GM10266 (cell line): ENCODE data around the gene PARS2.

Experiments used
- DNase-seq: peaks from one replicate; pipeline ENCODE4 v3.0.0; 2012; ENCODE audit errors: extremely low spot score
- TF ChIP-seq, protein P1 (sequence below): IDR thresholded peaks from 2 replicates; pipeline ENCODE4 v1.5.1; 2012; ENCODE audit warnings: mild to moderate bottlenecking, low read depth; ENCODE audit not compliant: control insufficient read depth, insufficient read depth; ENCODE audit errors: missing control alignments

Gene PARS2

DNA sequence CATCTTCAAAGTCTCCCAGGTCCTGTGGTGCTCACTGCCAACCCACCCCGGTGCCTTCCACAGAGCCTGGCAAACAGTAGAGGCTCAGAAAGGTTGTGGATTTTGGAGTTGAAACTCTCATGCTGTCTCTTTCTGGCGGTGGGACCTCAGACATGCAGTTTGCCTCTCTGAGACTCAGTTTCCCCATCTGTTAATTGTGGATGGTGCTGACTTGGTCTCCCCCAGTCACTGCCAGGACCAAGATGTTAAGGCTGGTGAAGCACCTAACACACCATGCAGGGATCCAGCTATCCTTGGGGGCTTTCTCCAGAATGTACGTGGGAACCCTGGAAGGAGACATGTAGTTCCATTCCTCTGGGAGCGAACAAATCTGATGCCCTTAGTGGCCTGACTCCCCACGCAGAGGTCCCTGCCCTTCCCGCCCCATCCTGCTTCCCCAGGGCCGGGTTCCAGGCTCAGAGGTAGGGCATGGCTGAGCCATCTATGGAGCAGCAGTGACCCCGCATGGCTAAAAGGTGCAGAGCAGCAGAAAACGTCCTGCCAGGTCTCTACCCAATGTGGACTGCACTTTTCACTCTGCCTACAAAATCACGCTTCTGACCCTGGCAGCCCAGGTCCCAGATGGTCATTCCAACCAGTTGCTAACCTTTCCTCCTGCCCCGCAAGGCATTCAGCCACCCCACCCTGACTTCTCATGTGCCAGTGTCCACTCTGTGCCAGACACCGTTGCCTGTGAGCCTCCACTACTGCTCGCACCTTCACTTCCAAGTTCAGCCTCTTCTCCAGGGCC is 46.0 kb upstream of the PARS2 start:
- peak; percentile 85 for DNase-seq

DNA sequence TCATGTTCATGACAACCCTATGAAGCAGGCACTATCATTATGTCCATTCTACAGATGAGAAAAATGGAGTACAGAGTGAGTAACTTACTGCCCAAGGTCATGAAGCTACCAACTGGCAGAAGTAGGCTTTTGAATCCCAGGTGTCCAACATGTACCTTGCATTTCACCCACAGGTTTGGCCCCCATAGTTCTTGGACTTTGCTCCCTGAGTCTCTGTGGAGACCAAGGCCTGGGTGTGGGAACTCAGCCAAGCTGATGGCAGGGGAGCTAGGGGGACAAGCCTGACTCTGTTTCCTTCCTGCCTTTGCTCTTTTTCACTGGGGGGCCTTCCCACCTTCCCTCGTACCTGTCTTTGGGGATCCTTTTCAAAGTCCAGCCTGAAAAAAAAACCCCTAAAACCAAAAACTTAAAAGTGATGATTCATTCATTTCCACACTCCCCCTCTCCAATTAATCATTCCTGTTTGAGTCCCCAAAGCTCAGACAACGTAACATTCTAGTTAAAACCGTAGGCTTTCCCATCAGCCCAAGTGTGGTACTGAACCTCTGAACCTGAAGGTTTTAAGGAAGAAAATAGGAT is 45.3 kb upstream of the PARS2 start:
- DNase-seq: no peak
- TF ChIP-seq, protein P1, sequence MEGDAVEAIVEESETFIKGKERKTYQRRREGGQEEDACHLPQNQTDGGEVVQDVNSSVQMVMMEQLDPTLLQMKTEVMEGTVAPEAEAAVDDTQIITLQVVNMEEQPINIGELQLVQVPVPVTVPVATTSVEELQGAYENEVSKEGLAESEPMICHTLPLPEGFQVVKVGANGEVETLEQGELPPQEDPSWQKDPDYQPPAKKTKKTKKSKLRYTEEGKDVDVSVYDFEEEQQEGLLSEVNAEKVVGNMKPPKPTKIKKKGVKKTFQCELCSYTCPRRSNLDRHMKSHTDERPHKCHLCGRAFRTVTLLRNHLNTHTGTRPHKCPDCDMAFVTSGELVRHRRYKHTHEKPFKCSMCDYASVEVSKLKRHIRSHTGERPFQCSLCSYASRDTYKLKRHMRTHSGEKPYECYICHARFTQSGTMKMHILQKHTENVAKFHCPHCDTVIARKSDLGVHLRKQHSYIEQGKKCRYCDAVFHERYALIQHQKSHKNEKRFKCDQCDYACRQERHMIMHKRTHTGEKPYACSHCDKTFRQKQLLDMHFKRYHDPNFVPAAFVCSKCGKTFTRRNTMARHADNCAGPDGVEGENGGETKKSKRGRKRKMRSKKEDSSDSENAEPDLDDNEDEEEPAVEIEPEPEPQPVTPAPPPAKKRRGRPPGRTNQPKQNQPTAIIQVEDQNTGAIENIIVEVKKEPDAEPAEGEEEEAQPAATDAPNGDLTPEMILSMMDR: no peak

More for the DNA sequence above, 46.0 kb upstream of the PARS2 start:
- TF ChIP-seq, protein P1: peak; percentile 91

DNA sequence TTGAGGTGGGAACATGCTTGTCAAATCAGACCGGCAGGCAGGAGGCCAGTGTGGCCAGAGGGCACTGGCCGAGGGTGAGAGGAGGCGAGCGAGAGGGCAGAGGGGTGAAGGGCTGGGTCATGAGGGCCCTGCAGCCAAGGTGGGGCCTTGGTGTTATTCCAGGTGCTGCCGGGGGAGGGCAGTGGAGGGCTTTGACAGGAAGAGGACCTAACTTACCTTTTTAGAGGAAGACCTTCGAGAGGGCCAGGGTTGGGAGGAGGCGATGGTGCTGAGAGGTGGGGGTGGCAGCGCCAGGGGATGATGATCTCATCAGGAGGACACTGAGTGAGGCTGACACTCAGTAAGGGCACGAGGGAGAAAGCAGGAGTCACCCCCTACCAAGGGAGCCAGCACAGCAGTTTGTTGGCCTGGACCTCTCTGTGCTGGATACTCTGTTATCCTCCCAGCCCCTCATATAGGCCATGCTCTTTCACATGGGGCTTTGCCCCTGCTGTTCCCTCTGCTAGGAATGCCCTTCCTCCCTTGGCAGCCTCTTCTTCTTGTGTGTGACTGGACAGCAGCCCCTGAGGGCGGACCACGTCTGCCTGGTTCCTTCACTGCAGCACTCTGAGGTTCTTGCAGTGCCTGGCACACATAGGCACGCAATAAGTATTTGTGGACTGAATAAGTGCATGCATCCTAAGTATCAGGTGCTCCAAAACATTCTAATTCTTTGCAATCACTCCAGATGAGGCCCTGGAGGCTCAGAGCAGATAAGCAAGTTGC is 44.3 kb upstream of the PARS2 start:
- DNase-seq: no peak
- TF ChIP-seq, protein P1: no peak

- no peak for DNase-seq
- TF ChIP-seq, protein P1: no peak
These were observed 43.4 kb upstream of the PARS2 start for GRCh38 chr1:54807756-54808155.

DNA sequence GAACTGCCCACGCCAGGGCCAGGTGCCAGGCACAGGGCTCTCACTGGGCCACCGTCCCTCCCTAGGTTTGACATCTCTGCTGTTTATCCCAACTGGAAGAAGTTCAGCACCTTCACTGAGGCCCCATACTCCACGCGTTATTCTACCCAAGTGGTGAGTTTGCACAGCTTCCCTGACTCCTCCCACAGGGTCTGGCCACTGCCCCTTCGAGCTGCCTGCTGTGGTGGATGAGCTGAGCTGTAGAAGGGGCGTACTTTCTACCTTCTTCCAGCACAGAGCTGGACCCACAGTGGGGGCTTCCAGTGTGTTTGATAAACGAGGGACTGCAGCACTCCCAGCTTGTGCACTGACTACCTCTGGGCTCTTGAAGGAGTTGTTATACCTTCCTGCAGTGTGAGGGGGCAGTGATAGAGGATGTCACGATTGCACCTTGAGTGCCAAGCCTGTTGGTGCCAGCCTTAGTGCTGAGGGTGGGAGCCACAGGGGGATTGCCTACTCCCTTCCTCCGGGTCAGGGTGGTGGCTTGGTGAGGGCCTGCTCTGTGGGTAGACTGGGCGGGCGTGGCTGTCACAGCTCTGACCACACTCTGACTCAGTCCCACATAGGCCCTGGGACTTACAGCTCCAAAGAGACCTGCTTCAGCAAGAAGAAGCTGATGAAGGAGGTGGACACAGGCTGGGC is 42.7 kb upstream of the PARS2 start:
- TF ChIP-seq, protein P1: no peak
- no peak for DNase-seq

DNA sequence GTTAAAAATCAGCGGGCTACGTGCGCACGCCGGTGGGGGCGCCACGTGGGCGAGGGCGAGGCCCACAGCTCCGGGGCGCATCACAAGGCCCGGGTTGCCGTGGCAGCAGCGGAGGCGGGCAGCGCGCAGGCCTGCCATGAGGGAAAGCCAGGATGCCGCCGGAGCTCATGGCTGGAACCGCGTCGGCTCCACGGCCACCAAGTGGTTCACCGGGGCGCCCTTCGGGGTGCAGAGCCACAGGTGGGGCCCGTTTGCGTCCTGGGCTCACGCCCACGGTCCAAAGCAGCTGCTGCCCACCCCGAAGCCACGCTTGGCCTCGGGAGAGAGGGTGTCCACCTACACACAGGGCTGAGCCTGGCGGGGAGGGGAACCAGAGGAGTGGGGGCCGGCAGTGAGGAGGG is 41.7 kb upstream of the PARS2 start:
- TF ChIP-seq, protein P1: no peak

More for the DNA sequence above, 41.7 kb upstream of the PARS2 start:
- no peak for DNase-seq
